HEK293 (cell line): ENCODE measurements around the gene IST1.

ENCODE experiments used
- FEZF1 ChIP-seq: fragments of 450-650 bp; formaldehyde crosslinking; IDR thresholded peaks from 2 replicates; pipeline ENCODE4 v1.5.1; 2016; ENCODE audit warnings: missing biosample characterization, missing genetic modification characterization
- HOXA7 ChIP-seq: sonication (generic); formaldehyde crosslinking; IDR thresholded peaks from 2 replicates; pipeline ENCODE4 v1.8.1; 2022; ENCODE audit warnings: missing genetic modification reagents, borderline replicate concordance
- KLF8 ChIP-seq: fragments of 450-650 bp; formaldehyde crosslinking; IDR thresholded peaks from 2 replicates; pipeline ENCODE4 v1.5.1; 2016; ENCODE audit warnings: missing biosample characterization, missing genetic modification characterization
- TCF7L2 ChIP-seq: IDR thresholded peaks from 2 replicates; pipeline ENCODE4 v1.6.1; 2011; ENCODE audit warnings: low read depth, mild to moderate bottlenecking, inconsistent platforms, low read length, moderate library complexity, borderline replicate concordance
- ZBTB1 ChIP-seq: fragments of 450-650 bp; formaldehyde crosslinking; IDR thresholded peaks from 2 replicates; pipeline ENCODE4 v1.5.1; 2016; ENCODE audit warnings: missing biosample characterization, missing genetic modification characterization
- ZIC2 ChIP-seq: fragments of 450-650 bp; formaldehyde crosslinking; IDR thresholded peaks from 2 replicates; pipeline ENCODE4 v1.5.1; 2016; ENCODE audit warnings: missing biosample characterization, missing genetic modification characterization
- ZNF157 ChIP-seq: fragments of 450-650 bp; formaldehyde crosslinking; IDR thresholded peaks from 2 replicates; pipeline ENCODE4 v1.5.1; 2016; ENCODE audit warnings: missing biosample characterization, missing genetic modification characterization
- ZNF2 ChIP-seq: fragments of 450-650 bp; formaldehyde crosslinking; IDR thresholded peaks from 2 replicates; pipeline ENCODE4 v1.5.1; 2016; ENCODE audit warnings: missing biosample characterization, missing genetic modification characterization
- ZNF223 ChIP-seq: fragments of 450-650 bp; formaldehyde crosslinking; IDR thresholded peaks from 2 replicates; pipeline ENCODE4 v1.5.1; 2016; ENCODE audit warnings: missing biosample characterization, missing genetic modification characterization
- ZNF354C ChIP-seq: fragments of 450-650 bp; formaldehyde crosslinking; IDR thresholded peaks from 2 replicates; pipeline ENCODE4 v1.5.1; 2016; ENCODE audit warnings: missing biosample characterization, missing genetic modification characterization, low read depth, borderline replicate concordance
- ZNF530 ChIP-seq: fragments of 450-650 bp; formaldehyde crosslinking; IDR thresholded peaks from 2 replicates; pipeline ENCODE4 v1.5.1; 2016; ENCODE audit warnings: low read depth, missing biosample characterization, missing genetic modification characterization
- ZNF629 ChIP-seq: fragments of 450-650 bp; formaldehyde crosslinking; IDR thresholded peaks from 2 replicates; pipeline ENCODE4 v1.5.1; 2017; ENCODE audit warnings: missing biosample characterization, missing genetic modification characterization
- ZNF701 ChIP-seq: fragments of 450-650 bp; formaldehyde crosslinking; IDR thresholded peaks from 2 replicates; pipeline ENCODE4 v1.5.1; 2016; ENCODE audit warnings: missing biosample characterization, missing genetic modification characterization
- ZNF777 ChIP-seq: fragments of 450-650 bp; formaldehyde crosslinking; IDR thresholded peaks from 2 replicates; pipeline ENCODE4 v1.5.1; 2017; ENCODE audit warnings: missing biosample characterization, missing genetic modification characterization, borderline replicate concordance
- ZXDB ChIP-seq: fragments of 450-650 bp; formaldehyde crosslinking; IDR thresholded peaks from 2 replicates; pipeline ENCODE4 v1.5.1; 2016; ENCODE audit warnings: missing biosample characterization, missing genetic modification characterization
- TF ChIP-seq, protein P1 (sequence below): IDR thresholded peaks from 2 replicates; pipeline ENCODE4 v1.6.1; 2011; ENCODE audit warnings: mild to moderate bottlenecking, low read depth, low read length, borderline replicate concordance
- TF ChIP-seq, protein P2 (sequence below): fragments of 450-650 bp; formaldehyde crosslinking; IDR thresholded peaks from 2 replicates; pipeline ENCODE4 v1.5.1; 2016; ENCODE audit warnings: missing biosample characterization, missing genetic modification characterization
- TF ChIP-seq, protein P3 (sequence below): fragments of 450-650 bp; formaldehyde crosslinking; IDR thresholded peaks from 2 replicates; pipeline ENCODE4 v1.5.1; 2017; ENCODE audit warnings: missing biosample characterization, missing genetic modification characterization
- TF ChIP-seq, protein P4 (sequence below): fragments of 450-650 bp; formaldehyde crosslinking; IDR thresholded peaks from 2 replicates; pipeline ENCODE4 v1.5.1; 2016; ENCODE audit warnings: missing biosample characterization, missing genetic modification characterization
- TF ChIP-seq, protein P5 (sequence below): fragments of 450-650 bp; formaldehyde crosslinking; IDR thresholded peaks from 2 replicates; pipeline ENCODE4 v1.5.1; 2016; ENCODE audit warnings: missing biosample characterization, missing genetic modification characterization
- TF ChIP-seq, protein P6 (sequence below): fragments of 450-650 bp; formaldehyde crosslinking; IDR thresholded peaks from 2 replicates; pipeline ENCODE4 v1.5.1; 2016; ENCODE audit warnings: missing biosample characterization, missing genetic modification characterization
- TF ChIP-seq, protein P7 (sequence below): fragments of 450-650 bp; formaldehyde crosslinking; IDR thresholded peaks from 2 replicates; pipeline ENCODE4 v1.5.1; 2016; ENCODE audit warnings: missing biosample characterization, missing genetic modification characterization, low read depth

The IST1 gene

DNA sequence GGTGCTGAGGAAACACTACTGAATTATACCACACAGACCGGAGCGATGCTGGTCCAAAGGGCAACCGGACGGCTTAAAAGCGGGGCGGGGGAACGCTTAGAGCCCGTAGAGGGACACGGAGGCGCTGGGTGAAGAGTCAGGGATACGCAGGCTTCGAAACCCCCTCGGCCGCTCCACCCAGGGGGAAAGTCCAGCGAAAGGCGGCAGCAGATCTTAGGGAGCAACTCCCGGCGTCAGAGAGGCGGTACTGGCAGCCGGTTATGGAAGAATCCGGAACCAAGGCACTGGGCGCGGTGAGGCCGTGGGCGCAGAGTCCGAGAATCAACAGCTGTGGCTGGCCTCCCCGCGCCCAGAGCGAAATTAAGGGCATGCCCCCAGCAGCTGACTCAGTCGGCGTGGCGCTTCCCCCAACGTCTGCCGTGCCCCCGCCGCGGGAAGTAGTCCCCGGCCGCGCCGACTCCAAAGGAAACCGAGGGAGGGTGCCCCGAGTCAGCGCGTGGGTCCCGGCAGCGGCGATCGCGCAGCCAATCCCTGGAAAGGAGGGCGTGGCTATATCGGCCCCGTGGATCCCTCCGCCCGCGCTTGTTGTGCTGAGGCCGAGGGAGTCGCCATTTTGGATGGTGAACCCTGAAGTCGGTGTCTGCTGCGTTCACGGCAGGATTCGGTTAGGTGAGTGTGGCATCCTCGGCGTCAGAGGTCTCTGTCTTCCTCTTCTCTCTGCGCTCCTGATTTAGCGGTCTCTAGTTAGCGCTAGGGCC is at the start of gene IST1 (continued):
- TF ChIP-seq, protein P1, sequence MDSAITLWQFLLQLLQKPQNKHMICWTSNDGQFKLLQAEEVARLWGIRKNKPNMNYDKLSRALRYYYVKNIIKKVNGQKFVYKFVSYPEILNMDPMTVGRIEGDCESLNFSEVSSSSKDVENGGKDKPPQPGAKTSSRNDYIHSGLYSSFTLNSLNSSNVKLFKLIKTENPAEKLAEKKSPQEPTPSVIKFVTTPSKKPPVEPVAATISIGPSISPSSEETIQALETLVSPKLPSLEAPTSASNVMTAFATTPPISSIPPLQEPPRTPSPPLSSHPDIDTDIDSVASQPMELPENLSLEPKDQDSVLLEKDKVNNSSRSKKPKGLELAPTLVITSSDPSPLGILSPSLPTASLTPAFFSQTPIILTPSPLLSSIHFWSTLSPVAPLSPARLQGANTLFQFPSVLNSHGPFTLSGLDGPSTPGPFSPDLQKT = no peak
- TF ChIP-seq, protein P2, sequence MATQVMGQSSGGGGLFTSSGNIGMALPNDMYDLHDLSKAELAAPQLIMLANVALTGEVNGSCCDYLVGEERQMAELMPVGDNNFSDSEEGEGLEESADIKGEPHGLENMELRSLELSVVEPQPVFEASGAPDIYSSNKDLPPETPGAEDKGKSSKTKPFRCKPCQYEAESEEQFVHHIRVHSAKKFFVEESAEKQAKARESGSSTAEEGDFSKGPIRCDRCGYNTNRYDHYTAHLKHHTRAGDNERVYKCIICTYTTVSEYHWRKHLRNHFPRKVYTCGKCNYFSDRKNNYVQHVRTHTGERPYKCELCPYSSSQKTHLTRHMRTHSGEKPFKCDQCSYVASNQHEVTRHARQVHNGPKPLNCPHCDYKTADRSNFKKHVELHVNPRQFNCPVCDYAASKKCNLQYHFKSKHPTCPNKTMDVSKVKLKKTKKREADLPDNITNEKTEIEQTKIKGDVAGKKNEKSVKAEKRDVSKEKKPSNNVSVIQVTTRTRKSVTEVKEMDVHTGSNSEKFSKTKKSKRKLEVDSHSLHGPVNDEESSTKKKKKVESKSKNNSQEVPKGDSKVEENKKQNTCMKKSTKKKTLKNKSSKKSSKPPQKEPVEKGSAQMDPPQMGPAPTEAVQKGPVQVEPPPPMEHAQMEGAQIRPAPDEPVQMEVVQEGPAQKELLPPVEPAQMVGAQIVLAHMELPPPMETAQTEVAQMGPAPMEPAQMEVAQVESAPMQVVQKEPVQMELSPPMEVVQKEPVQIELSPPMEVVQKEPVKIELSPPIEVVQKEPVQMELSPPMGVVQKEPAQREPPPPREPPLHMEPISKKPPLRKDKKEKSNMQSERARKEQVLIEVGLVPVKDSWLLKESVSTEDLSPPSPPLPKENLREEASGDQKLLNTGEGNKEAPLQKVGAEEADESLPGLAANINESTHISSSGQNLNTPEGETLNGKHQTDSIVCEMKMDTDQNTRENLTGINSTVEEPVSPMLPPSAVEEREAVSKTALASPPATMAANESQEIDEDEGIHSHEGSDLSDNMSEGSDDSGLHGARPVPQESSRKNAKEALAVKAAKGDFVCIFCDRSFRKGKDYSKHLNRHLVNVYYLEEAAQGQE (tag by site-specific recombination) = peak; percentile 12; the same call in 1 of the 2 replicates
- TF ChIP-seq ZXDB = peak; percentile 96
- TF ChIP-seq ZNF777 (tag by site-specific recombination) = peak; percentile 40; the same call in 1 of the 2 replicates
- peak; percentile 82 for TF ChIP-seq KLF8 (tag by site-specific recombination)
- TF ChIP-seq ZNF354C (tag by site-specific recombination) = no peak
- TF ChIP-seq TCF7L2 = peak; percentile 97
- TF ChIP-seq, protein P3, sequence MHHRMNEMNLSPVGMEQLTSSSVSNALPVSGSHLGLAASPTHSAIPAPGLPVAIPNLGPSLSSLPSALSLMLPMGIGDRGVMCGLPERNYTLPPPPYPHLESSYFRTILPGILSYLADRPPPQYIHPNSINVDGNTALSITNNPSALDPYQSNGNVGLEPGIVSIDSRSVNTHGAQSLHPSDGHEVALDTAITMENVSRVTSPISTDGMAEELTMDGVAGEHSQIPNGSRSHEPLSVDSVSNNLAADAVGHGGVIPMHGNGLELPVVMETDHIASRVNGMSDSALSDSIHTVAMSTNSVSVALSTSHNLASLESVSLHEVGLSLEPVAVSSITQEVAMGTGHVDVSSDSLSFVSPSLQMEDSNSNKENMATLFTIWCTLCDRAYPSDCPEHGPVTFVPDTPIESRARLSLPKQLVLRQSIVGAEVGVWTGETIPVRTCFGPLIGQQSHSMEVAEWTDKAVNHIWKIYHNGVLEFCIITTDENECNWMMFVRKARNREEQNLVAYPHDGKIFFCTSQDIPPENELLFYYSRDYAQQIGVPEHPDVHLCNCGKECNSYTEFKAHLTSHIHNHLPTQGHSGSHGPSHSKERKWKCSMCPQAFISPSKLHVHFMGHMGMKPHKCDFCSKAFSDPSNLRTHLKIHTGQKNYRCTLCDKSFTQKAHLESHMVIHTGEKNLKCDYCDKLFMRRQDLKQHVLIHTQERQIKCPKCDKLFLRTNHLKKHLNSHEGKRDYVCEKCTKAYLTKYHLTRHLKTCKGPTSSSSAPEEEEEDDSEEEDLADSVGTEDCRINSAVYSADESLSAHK (tag by site-specific recombination) = 0 out of 2 replicates have a peak, but pooled peaks have one; percentile 69
- peak; percentile 84 for TF ChIP-seq ZNF629 (tag by site-specific recombination)
- 0 out of 2 replicates have a peak, but pooled peaks have one; percentile 60 for TF ChIP-seq ZNF2 (tag by site-specific recombination)
- no peak for TF ChIP-seq ZNF223 (tag by site-specific recombination)
- TF ChIP-seq ZNF701 (tag by site-specific recombination) = no peak
- peak; percentile 90 for TF ChIP-seq ZIC2 (tag by site-specific recombination)
- no peak for TF ChIP-seq ZNF530 (tag by site-specific recombination)
- TF ChIP-seq, protein P4, sequence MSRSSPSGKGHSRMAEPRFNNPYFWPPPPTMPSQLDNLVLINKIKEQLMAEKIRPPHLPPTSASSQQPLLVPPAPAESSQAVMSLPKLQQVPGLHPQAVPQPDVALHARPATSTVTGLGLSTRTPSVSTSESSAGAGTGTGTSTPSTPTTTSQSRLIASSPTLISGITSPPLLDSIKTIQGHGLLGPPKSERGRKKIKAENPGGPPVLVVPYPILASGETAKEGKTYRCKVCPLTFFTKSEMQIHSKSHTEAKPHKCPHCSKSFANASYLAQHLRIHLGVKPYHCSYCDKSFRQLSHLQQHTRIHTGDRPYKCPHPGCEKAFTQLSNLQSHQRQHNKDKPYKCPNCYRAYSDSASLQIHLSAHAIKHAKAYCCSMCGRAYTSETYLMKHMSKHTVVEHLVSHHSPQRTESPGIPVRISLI (tag by site-specific recombination) = no peak
- TF ChIP-seq ZNF157 = no peak
- TF ChIP-seq, protein P5, sequence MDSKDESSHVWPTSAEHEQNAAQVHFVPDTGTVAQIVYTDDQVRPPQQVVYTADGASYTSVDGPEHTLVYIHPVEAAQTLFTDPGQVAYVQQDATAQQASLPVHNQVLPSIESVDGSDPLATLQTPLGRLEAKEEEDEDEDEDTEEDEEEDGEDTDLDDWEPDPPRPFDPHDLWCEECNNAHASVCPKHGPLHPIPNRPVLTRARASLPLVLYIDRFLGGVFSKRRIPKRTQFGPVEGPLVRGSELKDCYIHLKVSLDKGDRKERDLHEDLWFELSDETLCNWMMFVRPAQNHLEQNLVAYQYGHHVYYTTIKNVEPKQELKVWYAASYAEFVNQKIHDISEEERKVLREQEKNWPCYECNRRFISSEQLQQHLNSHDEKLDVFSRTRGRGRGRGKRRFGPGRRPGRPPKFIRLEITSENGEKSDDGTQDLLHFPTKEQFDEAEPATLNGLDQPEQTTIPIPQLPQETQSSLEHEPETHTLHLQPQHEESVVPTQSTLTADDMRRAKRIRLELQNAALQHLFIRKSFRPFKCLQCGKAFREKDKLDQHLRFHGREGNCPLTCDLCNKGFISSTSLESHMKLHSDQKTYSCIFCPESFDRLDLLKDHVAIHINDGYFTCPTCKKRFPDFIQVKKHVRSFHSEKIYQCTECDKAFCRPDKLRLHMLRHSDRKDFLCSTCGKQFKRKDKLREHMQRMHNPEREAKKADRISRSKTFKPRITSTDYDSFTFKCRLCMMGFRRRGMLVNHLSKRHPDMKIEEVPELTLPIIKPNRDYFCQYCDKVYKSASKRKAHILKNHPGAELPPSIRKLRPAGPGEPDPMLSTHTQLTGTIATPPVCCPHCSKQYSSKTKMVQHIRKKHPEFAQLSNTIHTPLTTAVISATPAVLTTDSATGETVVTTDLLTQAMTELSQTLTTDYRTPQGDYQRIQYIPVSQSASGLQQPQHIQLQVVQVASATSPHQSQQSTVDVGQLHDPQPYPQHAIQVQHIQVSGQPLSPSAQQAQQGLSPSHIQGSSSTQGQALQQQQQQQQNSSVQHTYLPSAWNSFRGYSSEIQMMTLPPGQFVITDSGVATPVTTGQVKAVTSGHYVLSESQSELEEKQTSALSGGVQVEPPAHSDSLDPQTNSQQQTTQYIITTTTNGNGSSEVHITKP (tag by site-specific recombination) = peak; percentile 93
- no peak for TF ChIP-seq ZBTB1 (tag by site-specific recombination)
- TF ChIP-seq HOXA7 (CRISPR knock-in tag) = no peak
- no peak; the same call in 1 of the 2 replicates for TF ChIP-seq FEZF1 (tag by site-specific recombination)
- TF ChIP-seq, protein P6, sequence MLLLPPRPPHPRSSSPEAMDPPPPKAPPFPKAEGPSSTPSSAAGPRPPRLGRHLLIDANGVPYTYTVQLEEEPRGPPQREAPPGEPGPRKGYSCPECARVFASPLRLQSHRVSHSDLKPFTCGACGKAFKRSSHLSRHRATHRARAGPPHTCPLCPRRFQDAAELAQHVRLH (tag by site-specific recombination) = peak; percentile 73; the same call in 1 of the 2 replicates
- TF ChIP-seq, protein P7, sequence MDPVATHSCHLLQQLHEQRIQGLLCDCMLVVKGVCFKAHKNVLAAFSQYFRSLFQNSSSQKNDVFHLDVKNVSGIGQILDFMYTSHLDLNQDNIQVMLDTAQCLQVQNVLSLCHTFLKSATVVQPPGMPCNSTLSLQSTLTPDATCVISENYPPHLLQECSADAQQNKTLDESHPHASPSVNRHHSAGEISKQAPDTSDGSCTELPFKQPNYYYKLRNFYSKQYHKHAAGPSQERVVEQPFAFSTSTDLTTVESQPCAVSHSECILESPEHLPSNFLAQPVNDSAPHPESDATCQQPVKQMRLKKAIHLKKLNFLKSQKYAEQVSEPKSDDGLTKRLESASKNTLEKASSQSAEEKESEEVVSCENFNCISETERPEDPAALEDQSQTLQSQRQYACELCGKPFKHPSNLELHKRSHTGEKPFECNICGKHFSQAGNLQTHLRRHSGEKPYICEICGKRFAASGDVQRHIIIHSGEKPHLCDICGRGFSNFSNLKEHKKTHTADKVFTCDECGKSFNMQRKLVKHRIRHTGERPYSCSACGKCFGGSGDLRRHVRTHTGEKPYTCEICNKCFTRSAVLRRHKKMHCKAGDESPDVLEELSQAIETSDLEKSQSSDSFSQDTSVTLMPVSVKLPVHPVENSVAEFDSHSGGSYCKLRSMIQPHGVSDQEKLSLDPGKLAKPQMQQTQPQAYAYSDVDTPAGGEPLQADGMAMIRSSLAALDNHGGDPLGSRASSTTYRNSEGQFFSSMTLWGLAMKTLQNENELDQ = no peak
